Epidermal melanocyte (primary cell): ENCODE data around the gene DHX32.
"Not testable (repeated sequence)": the region's sequence is repeated elsewhere in the genome, so short reads cannot be mapped to it uniquely, and the experiment has no call there.

Source experiments
- DNase-seq: peaks from one replicate; pipeline ENCODE4 v3.0.0; 2011; ENCODE audit warnings: low spot score; ENCODE audit not compliant: insufficient read length

The DHX32 gene, protein sequence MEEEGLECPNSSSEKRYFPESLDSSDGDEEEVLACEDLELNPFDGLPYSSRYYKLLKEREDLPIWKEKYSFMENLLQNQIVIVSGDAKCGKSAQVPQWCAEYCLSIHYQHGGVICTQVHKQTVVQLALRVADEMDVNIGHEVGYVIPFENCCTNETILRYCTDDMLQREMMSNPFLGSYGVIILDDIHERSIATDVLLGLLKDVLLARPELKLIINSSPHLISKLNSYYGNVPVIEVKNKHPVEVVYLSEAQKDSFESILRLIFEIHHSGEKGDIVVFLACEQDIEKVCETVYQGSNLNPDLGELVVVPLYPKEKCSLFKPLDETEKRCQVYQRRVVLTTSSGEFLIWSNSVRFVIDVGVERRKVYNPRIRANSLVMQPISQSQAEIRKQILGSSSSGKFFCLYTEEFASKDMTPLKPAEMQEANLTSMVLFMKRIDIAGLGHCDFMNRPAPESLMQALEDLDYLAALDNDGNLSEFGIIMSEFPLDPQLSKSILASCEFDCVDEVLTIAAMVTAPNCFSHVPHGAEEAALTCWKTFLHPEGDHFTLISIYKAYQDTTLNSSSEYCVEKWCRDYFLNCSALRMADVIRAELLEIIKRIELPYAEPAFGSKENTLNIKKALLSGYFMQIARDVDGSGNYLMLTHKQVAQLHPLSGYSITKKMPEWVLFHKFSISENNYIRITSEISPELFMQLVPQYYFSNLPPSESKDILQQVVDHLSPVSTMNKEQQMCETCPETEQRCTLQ

DNA sequence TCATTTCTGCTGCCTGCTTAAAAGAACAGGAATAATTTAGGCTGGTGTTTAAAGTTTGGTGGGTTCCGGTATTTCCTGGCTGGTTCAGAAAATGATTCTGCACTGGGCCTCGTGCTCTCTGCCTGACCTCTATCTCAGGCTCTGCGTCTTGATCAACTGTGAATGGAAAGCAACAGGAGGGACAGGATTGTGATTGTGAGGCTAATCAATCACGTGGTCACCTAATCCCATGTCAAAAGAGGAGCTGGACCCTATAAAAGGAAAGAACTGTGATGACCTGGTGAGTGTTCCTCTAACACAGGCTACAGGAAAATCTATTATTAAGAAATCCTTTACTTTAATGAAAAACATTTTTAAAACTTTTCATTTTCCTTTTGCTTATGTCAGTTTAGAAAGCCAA, at the start of gene DHX32:
TSS of gene DHX32 (minus strand) at position 101 of the 400 bp plus-strand sequence. CDS start 468 bp downstream, outside the sequence.
- DNase-seq, result no peak

DNA sequence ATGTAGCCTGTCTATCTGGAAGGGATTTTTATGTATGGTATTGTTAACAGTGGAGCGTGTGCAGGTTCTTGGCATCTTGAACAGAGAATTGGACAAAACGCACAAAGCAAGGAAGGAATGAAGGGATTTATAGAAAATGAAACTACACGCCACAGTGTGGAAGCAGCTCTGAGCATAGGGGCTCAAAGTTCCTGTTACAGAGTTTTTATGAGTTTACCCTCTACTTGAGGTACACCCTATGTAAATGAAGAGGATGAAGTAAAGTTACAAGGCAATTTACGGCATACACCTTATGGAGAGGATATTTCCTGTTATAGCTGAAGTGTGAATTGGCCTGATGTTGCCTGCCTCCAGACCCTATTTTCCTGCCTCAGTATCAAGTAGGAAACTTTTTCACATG, 48.5 kb upstream of the DHX32 start:
- DNase-seq, result no peak

DNA sequence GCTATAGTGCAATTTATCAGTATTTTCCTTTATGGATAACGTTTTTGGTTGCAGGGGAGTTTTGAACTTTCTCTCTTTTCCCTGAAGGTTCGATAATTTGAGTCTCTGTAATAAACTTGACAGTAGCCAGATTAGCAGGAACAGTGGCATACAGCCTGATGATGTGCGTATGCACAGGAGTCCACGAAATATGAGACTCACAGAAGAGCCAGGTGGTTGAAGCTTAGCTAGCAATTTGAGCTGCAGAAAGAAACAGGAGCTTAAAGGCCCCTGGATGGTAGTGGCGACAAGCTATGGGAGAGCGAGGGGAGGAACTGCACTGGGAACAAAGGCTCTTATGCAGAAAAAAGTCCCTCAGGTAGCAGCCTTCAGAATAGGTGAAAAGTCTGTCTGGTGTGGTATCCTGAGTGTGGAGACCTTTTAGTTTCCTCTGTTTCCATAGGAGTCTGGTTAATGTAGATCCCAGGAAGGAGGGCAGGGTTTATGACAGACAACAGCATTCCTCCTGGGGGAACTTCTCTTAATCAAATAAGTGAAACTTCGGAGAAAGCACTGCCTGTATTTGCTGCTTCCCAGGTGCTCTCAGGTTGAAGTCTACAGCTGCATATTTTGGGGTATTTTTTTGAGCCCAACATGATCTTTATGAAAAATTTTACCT, 48.0 kb upstream of the DHX32 start:
- DNase-seq, result no peak

DNA sequence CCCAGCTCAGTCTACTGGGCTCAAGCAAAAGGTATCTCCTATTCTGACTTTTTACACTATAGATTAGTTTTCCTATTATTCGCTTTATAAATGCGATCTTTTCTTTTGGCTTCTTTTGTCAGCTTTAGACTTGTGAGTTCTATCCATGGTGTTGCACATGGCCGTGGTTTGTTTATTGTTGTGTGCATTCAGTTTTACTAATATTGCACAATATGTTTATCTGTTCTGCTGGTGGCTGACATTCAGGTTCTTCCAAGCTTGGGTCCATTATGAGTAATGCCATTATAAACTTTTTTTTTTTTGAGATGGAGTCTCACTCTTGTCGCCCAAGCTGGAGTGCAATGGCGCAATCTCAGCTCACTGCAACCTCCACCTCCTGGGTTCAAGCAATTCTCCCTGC, 46.2 kb upstream of the DHX32 start:
- not testable (repeated sequence) for DNase-seq

DNA sequence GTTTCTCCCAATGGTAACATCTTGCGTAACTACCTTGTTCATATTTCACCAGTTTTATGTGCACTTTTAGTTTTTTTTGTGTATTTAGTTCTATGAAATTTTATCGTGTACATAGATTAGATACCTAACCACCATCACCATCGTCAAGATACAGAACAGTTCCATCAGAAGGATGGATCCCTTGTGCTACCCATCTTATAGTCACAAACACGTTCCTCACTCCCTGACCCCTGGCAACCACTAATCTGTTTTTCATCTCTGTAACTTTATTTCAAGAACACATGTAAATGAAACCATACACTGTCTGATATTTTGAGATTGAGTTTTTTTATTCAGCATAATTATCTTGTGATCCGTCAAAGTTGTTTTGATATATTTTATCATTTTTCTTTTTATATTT, 45.2 kb upstream of the DHX32 start:
- no peak for DNase-seq

DNA sequence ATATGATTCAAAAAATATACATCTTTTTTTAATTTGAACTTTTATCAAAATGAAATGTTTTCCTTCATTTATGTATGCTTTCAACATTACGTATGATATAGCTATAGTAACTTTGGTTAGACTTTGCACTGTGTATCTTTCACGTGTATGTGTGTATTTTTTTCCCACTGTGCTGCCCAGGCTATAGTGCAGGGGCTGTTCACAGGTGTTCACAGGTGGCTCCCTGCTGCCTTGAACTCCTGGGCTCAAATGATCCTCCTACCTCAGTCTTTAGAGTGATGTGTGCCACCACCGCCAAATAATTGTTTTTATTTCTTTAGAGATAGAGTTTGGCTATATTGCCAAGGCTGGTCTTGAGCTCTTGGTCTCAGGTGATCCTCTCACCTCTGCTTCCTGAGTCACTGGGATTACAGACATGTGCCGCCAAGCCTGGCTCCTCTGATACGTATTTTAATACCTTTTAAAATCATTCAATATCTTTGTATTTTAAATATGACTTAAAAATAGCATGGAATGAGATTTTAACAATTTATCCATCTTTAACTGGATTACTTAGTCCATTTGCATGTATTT, 44.3 kb upstream of the DHX32 start:
- no peak for DNase-seq

DNA sequence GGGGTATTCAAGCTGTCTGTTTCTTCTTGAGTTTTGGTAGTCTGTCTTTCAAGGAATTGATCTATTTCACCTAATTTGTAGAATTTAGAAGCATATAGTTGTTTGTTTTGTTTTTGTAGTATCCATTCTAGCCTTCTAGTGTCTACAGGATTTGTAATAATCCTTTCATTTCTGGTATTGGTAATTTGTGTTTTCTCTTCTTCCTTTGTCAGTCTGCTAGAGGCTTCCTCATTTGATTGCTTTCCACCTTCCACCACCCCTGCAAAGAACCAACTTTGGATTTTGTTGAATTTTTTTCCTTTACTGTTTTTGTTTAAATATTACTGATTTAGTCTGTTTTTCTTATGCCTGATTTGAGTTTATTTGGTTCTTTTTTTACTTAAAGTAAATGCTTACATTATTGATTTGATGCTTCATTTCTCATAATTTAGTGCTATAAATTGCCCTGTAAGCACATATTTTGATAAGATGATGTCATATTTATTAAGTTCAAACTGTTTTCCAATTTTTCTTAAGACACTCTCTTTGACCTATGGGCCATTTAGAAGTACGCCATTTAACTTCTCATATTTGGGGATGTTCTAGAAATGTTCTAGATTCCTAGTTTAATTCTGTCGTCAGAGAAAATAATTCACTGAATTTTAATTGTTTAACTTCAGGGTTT, 40.7 kb upstream of the DHX32 start:
- not testable (repeated sequence) for DNase-seq

DNA sequence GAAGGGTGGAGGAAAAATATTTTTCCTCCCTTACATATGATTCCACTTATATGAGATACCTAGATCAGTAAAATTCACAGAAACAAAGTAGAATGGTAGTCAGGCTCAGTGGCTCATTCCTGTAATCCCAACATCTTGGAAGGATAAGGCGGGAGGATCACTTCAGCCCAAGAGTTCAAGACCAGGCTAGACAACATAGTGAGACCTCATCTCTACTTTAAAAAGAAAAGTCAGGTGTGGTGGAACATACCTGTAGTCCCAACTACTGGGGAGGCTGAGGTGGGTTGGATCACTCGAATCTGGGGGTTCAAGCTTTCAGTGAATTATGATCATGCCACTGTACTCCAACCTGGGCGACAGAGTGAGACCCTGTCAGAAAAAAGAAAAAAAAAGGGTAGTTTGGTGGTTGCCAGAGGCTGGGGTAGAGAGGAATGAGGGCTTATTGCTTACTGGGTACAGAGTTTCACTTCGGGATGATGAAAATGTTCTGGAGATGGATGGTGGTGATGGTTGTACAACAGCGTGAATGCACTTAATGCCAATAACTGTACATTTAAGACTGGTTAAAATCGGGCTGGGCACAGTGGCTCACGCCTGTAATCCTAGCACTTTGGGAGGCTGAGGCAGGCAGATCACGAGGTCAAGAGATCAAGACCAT, 36.7 kb upstream of the DHX32 start:
- DNase-seq, result not testable (repeated sequence)

DNA sequence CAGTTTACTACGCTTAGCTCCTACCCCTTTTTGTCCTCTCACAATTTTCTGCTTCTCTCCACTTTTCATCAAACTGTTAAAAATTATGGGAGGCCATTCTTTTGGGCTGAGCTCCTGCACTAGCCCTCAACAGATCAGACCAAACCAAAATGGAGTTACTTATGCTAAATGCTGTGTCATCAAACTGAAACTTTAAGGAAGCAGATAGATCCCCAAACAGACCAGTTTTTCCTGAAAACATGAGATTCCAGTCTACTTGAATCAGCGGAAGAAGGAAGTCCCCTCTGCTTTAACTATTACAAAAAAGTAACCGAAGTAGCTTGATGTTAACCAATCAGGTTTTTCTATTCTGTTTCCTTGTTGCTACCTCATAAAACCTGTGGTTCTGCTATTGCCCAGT, 35.9 kb upstream of the DHX32 start:
- no peak for DNase-seq

DNA sequence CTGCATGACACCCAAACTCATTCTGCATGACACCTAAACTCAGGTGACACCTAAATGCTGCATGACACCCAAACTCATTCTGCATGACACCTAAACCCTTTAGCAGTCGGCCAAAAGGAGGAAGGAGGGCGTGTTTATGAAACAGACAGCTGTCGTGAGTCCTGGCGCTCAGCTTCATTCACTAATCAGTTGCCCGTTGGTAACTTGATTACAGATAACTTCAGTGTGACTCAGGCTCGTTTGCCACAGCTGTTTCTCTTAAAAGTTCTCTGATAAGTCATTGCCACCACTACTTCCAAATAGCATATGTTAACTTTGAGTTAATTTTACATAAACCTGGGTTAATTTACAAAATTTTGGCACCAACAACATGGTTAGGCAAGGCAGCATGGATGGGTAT, 32.2 kb upstream of the DHX32 start:
- DNase-seq, result not testable (repeated sequence)

DNA sequence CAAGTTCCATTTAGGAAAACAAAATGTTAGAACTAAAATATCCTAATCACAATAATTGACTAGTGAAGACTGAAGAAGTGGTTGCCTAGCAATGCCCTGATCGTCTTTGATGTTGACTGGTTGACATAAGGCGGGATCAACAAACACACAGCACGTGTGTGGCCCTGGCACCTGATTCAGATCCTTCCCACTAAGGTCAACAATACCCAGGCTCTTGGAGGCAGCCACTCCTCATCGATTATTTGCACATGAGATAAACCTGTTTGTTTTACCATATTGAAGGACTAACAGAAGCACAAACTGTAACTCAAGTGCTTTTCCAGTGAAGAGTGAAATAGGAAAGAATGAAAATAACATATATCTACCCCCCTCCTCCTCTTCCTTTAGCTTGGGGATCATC, 30.9 kb upstream of the DHX32 start:
- no peak for DNase-seq

DNA sequence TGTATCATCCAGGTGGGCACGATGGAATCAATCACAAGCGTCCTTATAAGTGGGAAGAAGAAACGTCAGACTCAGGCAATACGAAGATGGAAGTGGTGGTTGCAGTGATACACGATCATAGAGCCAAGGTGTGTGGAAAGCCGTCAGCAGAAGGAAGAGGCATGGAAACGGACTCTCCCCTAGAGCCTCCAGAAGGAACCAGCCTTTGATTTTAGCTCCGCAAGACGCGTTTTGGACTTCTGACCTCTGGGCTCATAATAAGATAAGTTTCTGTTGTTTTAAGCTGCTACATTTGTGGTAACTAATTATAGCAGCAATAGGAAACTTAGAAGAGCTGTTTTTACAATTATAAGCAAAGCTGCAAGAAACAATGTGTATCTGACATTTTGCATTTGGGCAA, 30.1 kb upstream of the DHX32 start:
- DNase-seq, result no peak

DNA sequence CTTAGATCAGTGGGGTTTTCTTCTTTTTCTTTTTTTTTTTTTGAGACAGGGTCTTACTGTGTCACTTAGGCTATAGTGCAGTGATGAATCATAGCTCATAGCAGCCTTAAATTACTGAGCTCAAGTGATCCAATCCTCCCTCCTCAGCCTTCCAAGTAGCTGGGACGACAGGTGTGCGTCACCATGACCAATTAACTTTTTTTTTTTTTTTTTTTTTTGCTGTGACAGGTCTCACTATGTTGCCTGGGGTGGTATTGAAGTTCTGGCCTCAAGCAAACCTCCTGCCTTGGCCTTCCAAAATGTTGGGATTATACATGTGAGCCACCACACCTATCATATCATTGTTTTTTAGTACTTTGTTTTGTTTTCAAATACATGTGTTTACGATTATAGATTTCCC, 28.4 kb upstream of the DHX32 start:
- not testable (repeated sequence) for DNase-seq

DNA sequence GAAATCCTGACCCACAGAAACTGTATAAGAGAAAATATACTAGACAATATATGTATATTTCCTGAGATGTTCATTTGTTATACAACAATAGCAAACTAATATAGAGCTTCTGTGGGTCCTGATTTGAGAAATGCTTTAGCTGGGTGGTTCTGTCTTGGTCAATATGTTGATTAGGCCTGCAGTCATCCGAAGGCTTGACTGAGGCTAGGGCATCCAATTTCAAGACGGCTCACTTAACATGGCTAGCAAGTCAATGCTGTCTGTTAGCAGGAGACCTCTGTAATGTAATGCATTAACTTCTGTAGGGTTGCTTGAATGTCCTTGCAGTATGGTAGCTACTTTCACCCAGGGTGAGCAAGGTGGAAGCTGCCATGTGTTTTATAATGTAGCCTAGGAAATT, 27.7 kb upstream of the DHX32 start:
- DNase-seq, result not testable (repeated sequence)

DNA sequence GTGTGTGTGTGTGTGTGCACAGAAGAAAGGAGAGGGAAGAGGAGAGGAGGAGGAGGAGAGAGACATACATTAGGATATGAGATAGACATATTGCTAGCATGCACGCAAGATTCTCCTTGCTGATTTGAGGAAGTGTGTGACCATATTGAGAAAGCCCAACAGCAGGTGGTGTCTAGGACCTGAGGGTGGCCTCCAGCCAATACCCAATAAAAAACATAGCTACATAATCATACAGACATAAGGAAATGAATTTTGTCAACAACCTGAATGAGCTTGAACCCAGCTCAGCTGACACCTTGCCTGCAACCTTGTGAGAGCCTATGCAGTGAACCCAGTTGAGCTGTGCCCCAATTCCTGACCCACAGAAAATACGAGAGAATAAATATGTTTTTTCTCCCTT, 26.5 kb upstream of the DHX32 start:
- not testable (repeated sequence) for DNase-seq

DNA sequence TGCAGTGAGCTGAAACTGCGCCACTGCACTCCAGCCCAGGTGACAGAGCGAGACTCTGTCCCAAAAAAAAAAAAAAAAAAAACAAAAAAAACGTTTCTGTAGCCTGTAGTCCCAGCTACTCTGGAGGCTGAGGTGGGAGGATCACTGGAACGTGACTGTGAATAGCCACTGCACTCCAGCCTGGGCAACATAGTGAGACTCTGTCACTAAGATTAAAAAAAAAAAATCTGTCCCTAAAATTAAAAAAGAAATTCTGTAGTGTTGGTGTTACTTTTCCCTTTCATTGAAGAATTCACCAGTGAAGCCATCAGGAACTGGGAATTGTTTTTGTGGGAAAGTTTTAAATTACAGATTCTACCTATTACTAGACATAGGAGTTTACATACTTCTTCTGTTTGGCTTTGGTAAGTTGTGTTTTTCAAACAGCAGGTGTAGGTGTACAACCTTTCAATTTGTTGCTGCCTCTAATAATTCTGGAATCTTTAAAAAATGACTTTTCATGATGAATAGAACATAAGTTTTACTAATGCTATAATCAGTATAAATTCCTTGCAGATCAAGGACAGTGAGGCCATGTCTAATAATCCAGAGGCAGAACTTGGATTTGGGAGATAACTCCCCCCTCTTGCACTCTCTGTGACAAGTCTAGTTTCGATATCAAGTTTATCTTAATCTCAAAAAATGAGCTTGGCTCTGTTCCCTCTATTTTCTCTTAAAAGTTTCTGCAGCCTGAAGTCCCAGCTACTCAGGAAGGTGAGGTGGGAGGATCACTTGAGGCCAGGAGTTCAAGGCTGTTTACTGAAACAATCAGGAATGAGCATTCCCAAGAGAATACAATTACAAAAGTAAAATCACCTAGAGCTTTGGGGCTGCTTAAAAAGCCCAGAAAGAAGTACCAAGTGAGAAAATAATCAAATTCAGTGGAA, 24.2 kb upstream of the DHX32 start:
- DNase-seq, result not testable (repeated sequence)

DNA sequence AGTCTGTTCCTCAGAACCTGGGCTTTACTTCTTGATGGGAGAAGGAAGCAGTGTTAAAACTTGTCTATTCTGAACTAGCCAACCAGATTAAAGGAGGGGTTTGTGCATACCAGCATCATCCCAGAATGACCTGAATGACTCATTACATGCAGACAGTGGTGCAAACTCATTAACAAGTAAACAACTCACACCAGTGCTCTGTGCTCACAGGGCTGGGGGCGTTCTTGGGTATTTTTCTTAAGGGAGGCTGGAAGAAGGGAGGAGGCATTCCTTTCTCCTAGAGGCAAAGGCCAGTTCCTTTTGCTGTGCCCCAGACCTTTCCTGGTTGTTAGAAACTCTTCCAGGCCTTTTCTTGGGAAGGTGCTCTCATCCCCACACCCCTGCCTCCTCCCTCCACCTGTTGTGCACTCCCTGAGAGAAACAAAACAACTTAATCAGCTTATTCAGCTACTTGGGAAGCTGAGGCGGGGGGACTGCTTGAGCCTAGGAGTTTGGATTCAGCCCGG, 22.1 kb upstream of the DHX32 start:
- DNase-seq, result not testable (repeated sequence)

DNA sequence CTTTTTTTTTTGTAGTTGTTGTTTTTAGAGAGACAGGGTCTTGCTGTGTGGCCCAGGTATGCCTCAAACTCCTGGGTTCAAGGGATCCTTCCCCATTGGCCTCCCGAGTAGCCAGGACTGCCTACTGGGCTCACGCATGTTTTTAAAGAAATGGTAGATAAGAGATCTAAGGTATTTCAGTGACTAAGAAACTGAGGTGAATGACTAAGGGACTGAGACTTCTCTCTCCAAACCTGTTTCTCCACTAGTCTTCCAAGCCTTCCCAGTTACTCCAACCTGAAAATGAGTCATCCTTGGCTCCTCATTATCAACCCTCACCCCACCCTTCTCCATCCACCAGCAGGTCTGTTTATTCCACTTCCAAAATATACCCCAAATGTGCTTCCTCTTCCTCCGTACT, 19.9 kb upstream of the DHX32 start:
- not testable (repeated sequence) for DNase-seq

DNA sequence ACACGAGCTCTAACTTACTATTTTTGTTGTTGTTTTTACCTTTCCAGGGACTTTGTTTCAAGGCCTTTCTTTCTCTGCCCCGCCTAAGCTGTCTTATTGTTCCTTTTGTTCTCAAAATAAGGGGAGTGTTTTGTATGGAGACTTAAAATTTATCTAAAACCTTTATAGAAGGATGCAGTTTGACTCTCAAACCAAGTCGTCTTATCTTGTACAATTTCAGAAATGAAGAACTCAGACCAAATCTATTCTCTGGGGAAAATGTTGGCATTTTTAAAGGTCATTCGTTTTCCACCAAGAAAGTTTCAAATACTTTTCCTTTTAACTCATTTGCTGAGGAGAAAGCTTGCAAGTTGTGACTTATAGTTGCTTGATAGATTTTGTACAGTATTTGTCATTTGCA, 16.2 kb upstream of the DHX32 start:
- DNase-seq, result not testable (repeated sequence)
